Ovary (tissue), 3 donors: ENCODE measurements around the gene HSD17B1.

ENCODE experiments used
- CTCF ChIP-seq, 3 donors: fragments of 450-650 bp in 2 of 3; fragments of 200-600 bp in 1 of 3; IDR thresholded peaks; one replicate each; pipeline versions ENCODE4 v1.5.1 to v1.8.0; 2016 to 2022; ENCODE audit warnings: antibody characterized with exemption in 3 of 3, mild to moderate bottlenecking in 1 of 3
- POLR2A ChIP-seq: fragments of 450-650 bp; IDR thresholded peaks from one replicate; pipeline ENCODE4 v1.6.1; 2017; ENCODE audit warnings: antibody characterized with exemption, mild to moderate bottlenecking, moderate library complexity
- donor health status: DM: no; HTN: no; CAD: no.

- TF ChIP-seq CTCF (IDR thresholded peaks at IDR 0.05) (no peak), POLR2A (no peak)
Observed at GRCh38 chr17:42541041-42541833, 11.5 kb upstream of the HSD17B1 start.
